Stimulated activated CD8-positive, alpha-beta memory T cell treated with anti-CD3 and anti-CD28 coated beads, Interleukin-15, amount 100 ng/mL, for 4 hours (primary cell): ENCODE results near the gene FIGN.

Source experiments
- DNase-seq, 2 donors: peaks; one replicate each; pipeline ENCODE4 v3.0.0-alpha.2; 2020; ENCODE audit warnings: low read depth in 2 of 2

FIGN gene

GRCh38 chr2:163662141-163662780 lies 73.5 kb downstream of the FIGN start:
- no peak for DNase-seq

GRCh38 chr2:163659224-163659623 lies 76.6 kb downstream of the FIGN start:
- DNase-seq: no peak

- no peak for DNase-seq
These were observed 77.3 kb downstream of the FIGN start for GRCh38 chr2:163658556-163658955.

- DNase-seq: no peak
These were observed 78.5 kb downstream of the FIGN start for GRCh38 chr2:163657281-163657656.

- no peak for DNase-seq
These were observed 79.1 kb downstream of the FIGN start for GRCh38 chr2:163656622-163657280.

- DNase-seq: no peak
These were observed 80.1 kb downstream of the FIGN start for GRCh38 chr2:163655667-163656066.

- no peak for DNase-seq
These were observed 83.1 kb downstream of the FIGN start for GRCh38 chr2:163652751-163653150.

- no peak for DNase-seq
These were observed 86.7 kb downstream of the FIGN start for GRCh38 chr2:163649080-163649479.

- no peak for DNase-seq
These were observed 88.5 kb downstream of the FIGN start for GRCh38 chr2:163647300-163647699.

- DNase-seq: no peak
These were observed 89.1 kb downstream of the FIGN start for GRCh38 chr2:163646687-163647086.

- no peak for DNase-seq
These were observed 91.6 kb downstream of the FIGN start for GRCh38 chr2:163644238-163644637.

- no peak for DNase-seq
These were observed 93.8 kb downstream of the FIGN start for GRCh38 chr2:163641986-163642385.

- DNase-seq: no peak
These were observed 95.1 kb downstream of the FIGN start for GRCh38 chr2:163640542-163641193.

GRCh38 chr2:163637871-163638270 lies 97.9 kb downstream of the FIGN start:
- DNase-seq: no peak

- no peak for DNase-seq
These were observed 102.5 kb downstream of the FIGN start for GRCh38 chr2:163633291-163633690.

GRCh38 chr2:163630836-163631235 lies 105.0 kb downstream of the FIGN start:
- DNase-seq: no peak

GRCh38 chr2:163626639-163627109 lies 109.1 kb downstream of the FIGN start:
- DNase-seq: no peak

- DNase-seq: no peak
These were observed 109.6 kb downstream of the FIGN start for GRCh38 chr2:163626208-163626607.

- DNase-seq: no peak
These were observed 110.2 kb downstream of the FIGN start for GRCh38 chr2:163625632-163626031.

- no peak for DNase-seq
These were observed 114.3 kb downstream of the FIGN start for GRCh38 chr2:163621445-163622004.

- no peak for DNase-seq
These were observed 118.3 kb downstream of the FIGN start for GRCh38 chr2:163617517-163617916.

- no peak for DNase-seq
These were observed 122.5 kb downstream of the FIGN start for GRCh38 chr2:163613266-163613731.

GRCh38 chr2:163612332-163612731 lies 123.5 kb downstream of the FIGN start:
- DNase-seq: no peak
